Common myeloid progenitor, CD34-positive (primary cell): ENCODE data around the gene MORF4L1. TPM values are rescaled to one million over a fixed set of nuclear protein-coding genes. Genes with fewer than 3 reads are reported as not detected.

Experiments used
- CTCF ChIA-PET: fragments of 350-600 bp; sonication (Branson Sonifier 250); formaldehyde crosslinking; loops from one replicate; lab custom pipeline; 2021; ENCODE audit warnings: antibody characterized with exemption; lab: Charles Lee
- POLR2A ChIA-PET: fragments of 350-600 bp; sonication (Branson Sonifier 250); formaldehyde crosslinking; loops from one replicate; lab custom pipeline; 2021; ENCODE audit warnings: antibody characterized with exemption; lab: Charles Lee
- DNase-seq, 3 donors: peaks; one replicate each; pipeline versions ENCODE4 v3.0.0 to v3.0.0-alpha.2; 2013
- H3K27ac ChIP-seq, 2 experiments: 1 replicate in 1 of 2; 2 replicates in 1 of 2; pipeline ENCODE4 v1.7.0; 2013; ENCODE audit warnings: inconsistent platforms in 2 of 2, low read length in 2 of 2, mild to moderate bottlenecking in 2 of 2, low read depth in 1 of 2, moderate library complexity in 1 of 2; ENCODE audit not compliant: severe bottlenecking in 2 of 2, insufficient read depth in 1 of 2, poor library complexity in 1 of 2
- H3K27me3 ChIP-seq, 5 experiments: replicated peaks in 2 of 5; 1 replicate in 3 of 5; 2 replicates in 2 of 5; pipeline versions ENCODE4 v1.6.1 to v1.7.0; 2013; ENCODE audit warnings: low read length in 4 of 5, mild to moderate bottlenecking in 2 of 5, moderate library complexity in 2 of 5, inconsistent platforms in 1 of 5; ENCODE audit not compliant: insufficient read depth in 5 of 5, control insufficient read depth in 4 of 5
- H3K36me3 ChIP-seq, 4 experiments: 1 replicate in 2 of 4; 2 replicates in 2 of 4; pipeline versions ENCODE4 v1.6.1 to v1.7.0; 2013; ENCODE audit warnings: low read length in 3 of 4, control low read depth in 1 of 4, mild to moderate bottlenecking in 1 of 4; ENCODE audit not compliant: control insufficient read depth in 4 of 4, insufficient read depth in 4 of 4
- H3K4me1 ChIP-seq, 4 experiments: 1 replicate in 3 of 4; 2 replicates in 1 of 4; pipeline versions ENCODE4 v1.6.1 to v1.7.1; 2013; ENCODE audit warnings: low read length in 3 of 4, mild to moderate bottlenecking in 3 of 4, control low read depth in 1 of 4, inconsistent platforms in 1 of 4, moderate library complexity in 1 of 4; ENCODE audit not compliant: control insufficient read depth in 4 of 4, insufficient read depth in 4 of 4; ENCODE audit errors: control extremely low read depth in 1 of 4
- H3K4me3 ChIP-seq, 7 experiments: 1 replicate in 4 of 7; 2 replicates in 3 of 7; pipeline versions ENCODE4 v1.5.1 to v1.7.0; 2013; ENCODE audit warnings: mild to moderate bottlenecking in 7 of 7, low read length in 6 of 7, moderate library complexity in 6 of 7, inconsistent platforms in 2 of 7, low read depth in 2 of 7, control low read depth in 1 of 7; ENCODE audit not compliant: insufficient read depth in 4 of 7, control insufficient read depth in 1 of 7; ENCODE audit errors: extremely low read depth in 1 of 7
- H3K9me3 ChIP-seq, 5 experiments: 1 replicate in 4 of 5; 2 replicates in 1 of 5; pipeline versions ENCODE4 v1.6.1 to v1.7.1; 2013; ENCODE audit warnings: low read length in 4 of 5, mild to moderate bottlenecking in 2 of 5, inconsistent platforms in 1 of 5, low read depth in 1 of 5, moderate library complexity in 1 of 5; ENCODE audit not compliant: control insufficient read depth in 4 of 5, insufficient read depth in 2 of 5; ENCODE audit errors: control extremely low read depth in 1 of 5
- WGBS: methylation state at CpG from one replicate; pipeline ENCODE4 v1.1.5; 2013; ENCODE audit not compliant: insufficient coverage; 5-methylcytosine and 5-hydroxymethylcytosine counted together
- polyA plus RNA-seq: library from polyadenylated mRNA; unstranded; fragments of 120-200 nt; gene quantifications from one replicate; pipeline ENCODE4 v1.2.1, GENCODE V29; 2013

MORF4L1 gene, protein sequence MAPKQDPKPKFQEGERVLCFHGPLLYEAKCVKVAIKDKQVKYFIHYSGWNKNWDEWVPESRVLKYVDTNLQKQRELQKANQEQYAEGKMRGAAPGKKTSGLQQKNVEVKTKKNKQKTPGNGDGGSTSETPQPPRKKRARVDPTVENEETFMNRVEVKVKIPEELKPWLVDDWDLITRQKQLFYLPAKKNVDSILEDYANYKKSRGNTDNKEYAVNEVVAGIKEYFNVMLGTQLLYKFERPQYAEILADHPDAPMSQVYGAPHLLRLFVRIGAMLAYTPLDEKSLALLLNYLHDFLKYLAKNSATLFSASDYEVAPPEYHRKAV
- 331 TPM for polyA plus RNA-seq

DNA sequence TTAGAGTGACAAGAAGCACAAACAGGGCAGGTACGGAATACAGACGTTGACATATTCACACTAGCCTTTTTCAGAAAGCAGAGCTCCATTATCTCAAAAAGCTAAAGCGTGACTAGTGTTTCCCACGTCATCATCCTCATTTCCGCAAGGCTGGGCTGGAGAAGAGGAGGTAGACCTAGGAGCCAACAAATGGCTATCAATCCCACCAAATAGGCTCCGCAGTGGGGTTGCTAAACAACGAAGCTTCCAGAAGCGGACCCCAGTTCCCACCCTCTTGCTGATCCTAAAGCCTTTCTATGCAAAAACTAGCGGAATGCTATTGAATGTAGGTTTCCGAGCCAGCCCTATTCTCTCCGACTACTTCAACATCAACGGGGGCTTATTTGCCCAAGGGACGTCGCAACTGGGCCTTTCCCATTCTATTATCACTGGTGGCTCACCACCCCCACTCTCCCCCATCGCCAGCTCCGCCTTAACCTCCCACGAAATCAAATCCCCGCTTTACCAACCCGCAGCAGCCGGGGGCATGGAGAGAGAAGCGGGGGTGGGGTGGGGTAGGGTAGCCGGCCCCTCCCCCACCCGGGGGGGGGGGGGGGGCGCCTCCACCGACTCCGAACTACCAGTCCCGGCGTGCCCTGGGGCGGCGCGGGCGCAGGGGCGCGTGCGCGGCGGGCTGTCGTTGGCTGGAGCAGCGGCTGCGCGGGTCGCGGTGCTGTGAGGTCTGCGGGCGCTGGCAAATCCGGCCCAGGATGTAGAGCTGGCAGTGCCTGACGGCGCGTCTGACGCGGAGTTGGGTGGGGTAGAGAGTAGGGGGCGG, at the start of gene MORF4L1:
TSS of gene MORF4L1 (plus strand) at position 736 of the 817 bp plus-strand sequence. CDS start 128 bp downstream, outside the sequence.
- peak within 1 kb of the TSS; percentile 100 for H3K27ac ChIP-seq
- no peaks in the 10 kb centered on the region for H3K36me3 ChIP-seq
- no peaks in the 10 kb centered on the region for H3K9me3 ChIP-seq
- DNase-seq: peak; percentile 96 to 99 (median 98)
- ChIA-PET CTCF (interaction anchor here (0.6 to 1.8 kb wide), 5 partner anchors 19 to 63 kb away, joined by 3 to 5 read pairs (median 3); no protein-coding TSS in a partner anchor), POLR2A (interaction anchor here (1.7 kb wide), 1 partner anchor 12 kb away, joined by 11 read pairs; no protein-coding TSS in a partner anchor)
- peaks cover 9 to 29% (median 18%) of the 10 kb centered on the region in 4 experiments for H3K4me1 ChIP-seq
- H3K27me3 ChIP-seq: no peaks in the 10 kb centered on the region
- peak within 1 kb of the TSS; percentile 66 to 100 (median 99) for H3K4me3 ChIP-seq
- 15% methylated on average over 18 of the region's 52 CpGs for WGBS

DNA sequence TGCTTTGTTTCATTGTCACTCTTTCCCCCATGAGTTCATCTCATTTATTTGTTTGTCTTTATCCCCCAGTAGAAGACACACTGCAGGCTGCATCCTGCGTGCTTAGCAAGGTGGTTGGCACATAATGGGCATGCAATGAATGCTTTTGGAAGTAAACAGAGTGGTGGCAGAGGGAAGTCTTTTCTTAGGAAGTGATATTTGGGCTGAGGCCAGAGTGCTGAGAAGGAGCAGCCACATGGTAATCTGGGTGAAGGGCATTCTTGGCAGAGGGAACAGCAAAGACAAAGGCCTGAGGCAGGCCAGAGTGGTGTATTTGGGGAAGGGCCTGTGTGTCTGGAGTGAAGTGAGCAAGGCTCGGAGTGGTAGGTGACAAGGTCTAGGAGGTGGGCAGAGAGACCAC, 43.8 kb upstream of the MORF4L1 start:
- no peak for DNase-seq
- Histone ChIP-seq H3K36me3 (no peaks in the 10 kb centered on the region), H3K4me3 (no peak overlapping the region), H3K27ac (no peak overlapping the region), H3K27me3 (peaks cover 0 to 28% (median 21%) of the 10 kb centered on the region in 5 experiments), H3K4me1 (peaks cover 0 to 12% (median 3%) of the 10 kb centered on the region in 4 experiments), H3K9me3 (no peaks in the 10 kb centered on the region)
- ChIA-PET POLR2A (no interaction called here), CTCF (no interaction called here)
- WGBS: 100% methylated on average over 2 of the region's 2 CpGs

DNA sequence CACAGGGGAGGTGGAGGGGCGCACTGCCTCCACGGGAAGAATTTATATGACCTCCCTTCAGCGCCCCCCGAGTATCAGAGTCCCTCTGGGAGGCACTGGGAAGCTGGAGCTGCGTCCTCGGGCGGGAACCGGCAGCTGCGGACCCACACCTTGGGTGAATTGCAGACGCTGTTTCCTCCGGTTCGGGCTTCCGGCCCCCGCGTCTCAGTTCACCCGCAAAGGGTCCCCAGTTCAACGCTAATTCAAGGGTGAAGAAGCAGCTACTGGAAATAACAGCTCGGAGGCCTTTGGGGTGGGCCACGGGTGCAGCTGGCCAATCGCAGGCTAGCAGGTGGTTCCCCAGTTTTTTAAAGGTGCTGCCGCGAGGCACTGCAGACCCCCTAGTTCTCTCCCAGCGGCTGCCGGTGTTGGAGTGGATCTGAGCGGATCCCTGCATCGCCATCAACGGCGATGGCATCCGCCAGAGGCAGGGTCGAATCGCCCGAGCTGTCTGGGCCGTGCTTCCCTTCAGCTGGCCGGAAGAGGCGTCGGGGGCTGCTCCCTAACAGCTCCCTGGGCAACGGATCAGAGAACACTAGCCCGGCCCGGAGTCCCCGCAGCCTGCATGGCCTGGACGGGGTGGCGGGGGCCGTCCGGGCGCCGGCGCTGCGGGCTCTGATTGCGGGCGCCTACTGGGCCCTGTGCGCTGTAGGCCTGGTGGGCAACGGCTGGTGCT, 42.0 kb upstream of the MORF4L1 start:
- Histone ChIP-seq H3K4me1 (peaks cover 0 to 12% (median 3%) of the 10 kb centered on the region in 4 experiments), H3K27me3 (peaks cover 0 to 28% (median 21%) of the 10 kb centered on the region in 5 experiments), H3K27ac (no peak overlapping the region), H3K4me3 (peak overlapping the region in 5 of 7 experiments; percentile 40 to 73 (median 63)), H3K9me3 (no peaks in the 10 kb centered on the region), H3K36me3 (no peaks in the 10 kb centered on the region)
- POLR2A ChIA-PET: no interaction called here
- CTCF ChIA-PET: no interaction called here
- DNase-seq: peak in 2 of 3 donors; percentile 27 to 48
- WGBS: 24% methylated on average over 51 of the region's 52 CpGs

DNA sequence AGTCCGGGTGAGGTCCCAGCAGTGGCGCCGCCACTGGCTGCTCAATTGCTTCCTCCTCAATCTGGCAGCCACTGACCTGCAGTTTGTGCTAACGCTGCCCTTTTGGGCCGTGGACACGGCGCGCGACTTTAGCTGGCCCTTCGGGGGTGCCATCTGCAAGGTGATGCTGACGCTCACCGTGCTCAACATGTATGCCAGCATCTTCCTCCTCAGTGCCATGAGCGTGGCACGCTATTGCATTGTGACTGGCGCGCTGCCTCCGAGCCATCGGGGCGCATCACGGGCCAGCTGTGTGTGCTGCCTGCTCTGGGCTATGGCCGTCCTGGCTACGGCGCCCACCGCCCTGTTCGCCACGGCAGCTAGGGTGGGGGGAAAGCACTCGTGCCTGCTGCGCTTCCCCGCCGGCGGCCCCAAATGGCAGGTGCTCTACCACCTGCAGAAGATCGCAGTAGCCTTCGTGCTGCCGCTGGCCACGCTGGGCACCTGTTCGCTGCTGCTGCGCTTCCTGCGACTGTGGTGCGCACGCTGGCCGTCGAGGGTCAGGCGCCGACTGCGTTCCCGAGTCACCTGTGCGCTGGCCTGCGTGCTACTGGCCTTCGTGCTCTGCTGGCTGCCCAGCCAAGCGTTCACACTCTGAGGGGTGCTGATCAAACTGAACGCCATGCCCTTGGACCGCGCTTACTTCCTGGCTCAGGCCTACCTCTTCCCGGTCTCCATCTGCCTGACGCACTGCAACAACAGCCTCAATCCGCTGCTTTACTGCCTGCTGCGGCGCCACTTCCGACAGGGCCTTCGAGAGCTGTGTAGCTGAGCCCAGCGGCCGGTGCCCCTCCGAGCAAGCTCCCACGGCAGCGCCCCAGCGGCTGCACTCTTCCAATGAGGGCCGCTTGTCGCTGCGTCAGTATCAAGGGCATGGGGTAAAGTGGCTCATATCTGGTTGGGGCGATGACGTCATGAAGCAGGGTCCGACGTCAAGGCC, 41.2 kb upstream of the MORF4L1 start:
- WGBS: 74% methylated on average over 73 of the region's 73 CpGs
- POLR2A ChIA-PET: interaction anchor here (0.6 kb wide), 1 partner anchor 28 kb away, joined by 3 read pairs; no protein-coding TSS in a partner anchor
- peak overlapping the region in 5 of 7 experiments; percentile 40 to 73 (median 63) for H3K4me3 ChIP-seq
- CTCF ChIA-PET: interaction anchor here (1.1 kb wide), 1 partner anchor 42 kb away, joined by 3 read pairs; no protein-coding TSS in a partner anchor
- H3K27me3 ChIP-seq: peaks cover 0 to 28% (median 21%) of the 10 kb centered on the region in 5 experiments
- H3K4me1 ChIP-seq: peaks cover 0 to 12% (median 3%) of the 10 kb centered on the region in 4 experiments
- no peaks in the 10 kb centered on the region for H3K36me3 ChIP-seq
- no peak overlapping the region for H3K27ac ChIP-seq
- DNase-seq: no peak
- no peaks in the 10 kb centered on the region for H3K9me3 ChIP-seq

DNA sequence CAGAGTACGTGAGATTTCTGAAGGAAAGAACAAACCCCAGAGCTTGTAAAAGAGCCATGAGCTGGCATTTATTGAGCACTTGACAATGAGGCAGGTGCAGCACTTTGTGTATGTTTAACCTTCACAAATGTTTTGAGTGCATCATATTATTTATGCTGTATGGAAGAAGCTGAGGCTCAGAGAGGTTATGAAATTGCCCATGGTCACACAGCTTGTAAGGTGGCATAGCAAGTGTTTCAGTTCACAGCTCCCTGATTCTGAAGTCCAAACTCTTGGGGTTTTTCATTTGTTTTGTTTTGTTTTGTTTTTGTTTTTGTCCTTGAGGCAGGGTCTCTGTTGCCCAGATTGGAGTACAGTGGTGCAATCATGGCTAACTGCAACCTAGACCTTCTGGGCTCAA, 36.4 kb upstream of the MORF4L1 start:
- Histone ChIP-seq H3K4me1 (no peaks in the 10 kb centered on the region), H3K9me3 (no peaks in the 10 kb centered on the region), H3K27me3 (peaks cover 0 to 16% (median 14%) of the 10 kb centered on the region in 5 experiments), H3K4me3 (no peak overlapping the region), H3K36me3 (no peaks in the 10 kb centered on the region), H3K27ac (no peak overlapping the region)
- CTCF ChIA-PET: interaction anchor here (0.8 to 1.2 kb wide), 2 partner anchors 24 to 36 kb away, joined by 3 to 4 read pairs; partner anchors contain the start of gene MORF4L1
- WGBS: 100% methylated on average over 1 of the region's 1 CpG
- POLR2A ChIA-PET: no interaction called here
- no peak for DNase-seq

DNA sequence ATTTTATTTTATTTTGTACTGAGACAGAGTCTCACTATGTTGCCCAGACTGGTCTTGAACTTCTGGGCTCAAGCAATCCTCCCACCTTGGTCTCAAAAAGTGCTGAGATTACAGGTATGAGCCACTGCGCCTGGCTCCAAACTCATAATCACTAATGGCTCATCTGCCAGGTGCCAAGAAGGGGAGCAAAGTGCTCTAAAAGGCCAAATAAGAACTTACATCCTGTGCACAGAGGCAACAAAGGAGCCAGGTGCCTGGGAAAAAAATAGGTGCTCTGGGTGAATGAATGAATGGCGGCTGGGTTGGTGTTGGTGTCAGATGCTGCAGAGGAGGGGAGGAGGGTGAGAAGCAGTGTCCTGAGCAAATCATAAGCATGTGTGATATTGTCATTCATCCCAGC, 35.6 kb upstream of the MORF4L1 start:
- Histone ChIP-seq H3K27me3 (peaks cover 0 to 11% (median 7%) of the 10 kb centered on the region in 5 experiments), H3K27ac (no peak overlapping the region), H3K4me1 (no peaks in the 10 kb centered on the region), H3K36me3 (no peaks in the 10 kb centered on the region), H3K4me3 (no peak overlapping the region), H3K9me3 (no peaks in the 10 kb centered on the region)
- ChIA-PET CTCF (interaction anchor here (0.9 to 1.3 kb wide), 3 partner anchors 11 to 26 kb away, joined by 3 to 5 read pairs (median 4); no protein-coding TSS in a partner anchor), POLR2A (no interaction called here)
- no peak for DNase-seq
- WGBS: 83% methylated on average over 2 of the region's 2 CpGs
